ENCODE results near the gene VPS35L. TPM values are rescaled to one million over a fixed set of nuclear protein-coding genes. Genes with fewer than 3 reads are reported as not detected.

Gene VPS35L
- total RNA-seq, 1 experiment from 2014 or later = 5.4 TPM

DNA sequence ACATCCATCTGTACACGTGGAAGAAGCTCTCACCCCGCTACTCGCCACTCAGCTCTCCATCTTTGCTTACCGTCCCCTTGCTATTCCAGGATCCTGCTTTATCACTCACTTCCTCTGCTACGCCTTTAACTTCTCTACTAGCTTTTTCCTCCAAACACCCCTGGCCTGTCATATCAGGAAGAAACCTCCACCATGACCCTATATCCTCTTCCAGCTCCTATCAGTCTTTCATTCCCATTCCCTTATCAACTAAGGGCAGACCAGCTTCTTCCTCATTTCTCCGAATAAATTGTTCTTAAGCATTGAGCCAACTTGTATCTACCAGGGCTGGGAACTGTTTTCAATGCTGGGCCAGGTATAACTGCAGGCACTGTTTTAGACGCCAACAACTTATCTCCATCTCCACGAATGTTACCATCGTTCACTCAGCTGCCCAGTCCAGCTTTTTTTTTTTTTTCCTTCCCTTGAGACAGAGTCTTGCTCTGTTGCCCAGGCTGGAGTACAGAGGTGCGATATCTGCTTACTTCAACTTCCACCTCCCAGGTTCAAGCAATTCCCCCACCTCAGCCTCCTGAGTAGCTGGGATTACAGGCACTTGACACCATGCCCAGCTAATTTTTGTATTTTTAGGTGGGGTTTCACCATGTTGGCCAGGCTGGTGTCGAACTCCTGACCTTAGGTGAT, 166.9 kb downstream of the VPS35L start:
- no peak overlapping the region for H3K4me3 ChIP-seq (ENCODE audit: low read depth, low read length)
- Mint-ChIP-seq H3K27me3 (ENCODE audit: insufficient read depth, unreplicated experiment) (no peaks in the 10 kb centered on the region), H3K9me3 (ENCODE audit: unreplicated experiment) (no peaks in the 10 kb centered on the region), H3K4me1 (ENCODE audit: low read depth, unreplicated experiment) (no peaks in the 10 kb centered on the region), H3K27ac (ENCODE audit: unreplicated experiment) (no peak overlapping the region), H3K4me3 (ENCODE audit: unreplicated experiment) (no peak overlapping the region), H3K36me3 (ENCODE audit: insufficient read depth, unreplicated experiment) (peaks cover 7% of the 10 kb centered on the region)
- H3K9me3 ChIP-seq = no peaks in the 10 kb centered on the region
- ChIA-PET POLR2A (no interaction called here), CTCF (interaction anchor here (0.5 kb wide), 1 partner anchor 59 kb away, joined by 3 read pairs; no protein-coding TSS in a partner anchor)
- no peak for DNase-seq
- no TSS peak for BruUV-seq (replicated peaks)
- H3K27me3 ChIP-seq (replicated peaks; ENCODE audit: control insufficient read depth, insufficient read depth, low read length) = no peaks in the 10 kb centered on the region
- TF ChIP-seq, protein P1, sequence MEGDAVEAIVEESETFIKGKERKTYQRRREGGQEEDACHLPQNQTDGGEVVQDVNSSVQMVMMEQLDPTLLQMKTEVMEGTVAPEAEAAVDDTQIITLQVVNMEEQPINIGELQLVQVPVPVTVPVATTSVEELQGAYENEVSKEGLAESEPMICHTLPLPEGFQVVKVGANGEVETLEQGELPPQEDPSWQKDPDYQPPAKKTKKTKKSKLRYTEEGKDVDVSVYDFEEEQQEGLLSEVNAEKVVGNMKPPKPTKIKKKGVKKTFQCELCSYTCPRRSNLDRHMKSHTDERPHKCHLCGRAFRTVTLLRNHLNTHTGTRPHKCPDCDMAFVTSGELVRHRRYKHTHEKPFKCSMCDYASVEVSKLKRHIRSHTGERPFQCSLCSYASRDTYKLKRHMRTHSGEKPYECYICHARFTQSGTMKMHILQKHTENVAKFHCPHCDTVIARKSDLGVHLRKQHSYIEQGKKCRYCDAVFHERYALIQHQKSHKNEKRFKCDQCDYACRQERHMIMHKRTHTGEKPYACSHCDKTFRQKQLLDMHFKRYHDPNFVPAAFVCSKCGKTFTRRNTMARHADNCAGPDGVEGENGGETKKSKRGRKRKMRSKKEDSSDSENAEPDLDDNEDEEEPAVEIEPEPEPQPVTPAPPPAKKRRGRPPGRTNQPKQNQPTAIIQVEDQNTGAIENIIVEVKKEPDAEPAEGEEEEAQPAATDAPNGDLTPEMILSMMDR (IDR thresholded peaks at IDR 0.05; ENCODE audit: insufficient read depth in 1 of 2, low read depth in 1 of 2, low read length in 1 of 2, severe bottlenecking in 1 of 2, unreplicated experiment in 1 of 2) = no peak
- H3K36me3 ChIP-seq (ENCODE audit: control insufficient read depth, insufficient read depth, low read length) = no peaks in the 10 kb centered on the region
- intact Hi-C loops (cut with micrococcal nuclease; ENCODE audit: unreplicated experiment) = no loop called here
- 0 out of 2 replicates have a peak, but pooled peaks cover 4% of the 10 kb centered on the region for H3K4me1 ChIP-seq

DNA sequence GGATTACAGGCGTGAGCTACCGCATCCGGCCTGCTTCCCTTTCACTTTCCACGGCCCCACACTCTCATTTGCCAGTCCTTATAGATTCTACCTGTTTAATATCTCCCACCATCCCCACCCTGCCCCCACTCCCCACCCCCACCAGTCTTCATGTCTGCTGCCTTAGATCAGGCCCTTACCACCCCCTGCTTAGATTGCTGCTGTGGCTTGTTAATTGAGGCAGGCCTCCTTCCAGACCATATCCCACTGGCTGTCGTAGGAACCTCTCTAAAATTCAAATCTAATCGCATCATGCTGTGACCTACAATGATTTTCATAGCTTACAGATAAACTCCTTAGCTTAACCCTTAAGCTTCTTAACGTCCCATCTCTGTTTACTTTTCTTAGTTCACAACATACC, 167.5 kb downstream of the VPS35L start:
- no TSS peak for BruUV-seq (replicated peaks)

DNA sequence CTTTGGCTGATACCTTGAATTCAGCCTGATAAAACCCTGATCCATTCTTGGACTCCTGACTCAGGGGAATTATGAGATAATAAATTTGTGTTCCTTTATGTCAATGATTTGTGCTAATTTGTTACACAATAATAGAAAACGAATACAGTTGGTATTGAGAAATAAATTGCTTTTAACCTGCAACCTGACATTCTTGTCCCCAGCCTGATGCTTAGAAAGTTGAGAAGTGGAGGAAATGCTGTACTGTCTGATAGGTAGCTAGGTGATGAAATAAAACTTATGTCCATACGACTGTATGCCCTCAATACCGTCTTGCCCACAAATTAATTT, 173.1 kb downstream of the VPS35L start:
- Mint-ChIP-seq H3K36me3 (ENCODE audit: insufficient read depth, unreplicated experiment) (no peaks in the 10 kb centered on the region), H3K9me3 (ENCODE audit: unreplicated experiment) (no peaks in the 10 kb centered on the region), H3K4me3 (ENCODE audit: unreplicated experiment) (no peak overlapping the region), H3K27me3 (ENCODE audit: insufficient read depth, unreplicated experiment) (no peaks in the 10 kb centered on the region), H3K27ac (ENCODE audit: unreplicated experiment) (no peak overlapping the region), H3K4me1 (ENCODE audit: low read depth, unreplicated experiment) (peaks cover 8% of the 10 kb centered on the region)
- Histone ChIP-seq H3K4me1 (no peaks in the 10 kb centered on the region), H3K36me3 (ENCODE audit: control insufficient read depth, insufficient read depth, low read length) (no peaks in the 10 kb centered on the region), H3K4me3 (ENCODE audit: low read depth, low read length) (no peak overlapping the region), H3K9me3 (no peaks in the 10 kb centered on the region), H3K27me3 (replicated peaks; ENCODE audit: control insufficient read depth, insufficient read depth, low read length) (no peaks in the 10 kb centered on the region)
- intact Hi-C loops (cut with micrococcal nuclease; ENCODE audit: unreplicated experiment) = no loop called here
- no peak for DNase-seq
- TF ChIP-seq, protein P1 (IDR thresholded peaks at IDR 0.05; ENCODE audit: insufficient read depth in 1 of 2, low read depth in 1 of 2, low read length in 1 of 2, severe bottlenecking in 1 of 2, unreplicated experiment in 1 of 2) = no peak
- no TSS peak for BruUV-seq (replicated peaks)
- POLR2A ChIA-PET = no interaction called here
- CTCF ChIA-PET = no interaction called here

More for the DNA sequence above, 167.5 kb downstream of the VPS35L start:
- H3K4me3 ChIP-seq (ENCODE audit: low read depth, low read length) = no peak overlapping the region
- Mint-ChIP-seq H3K9me3 (ENCODE audit: unreplicated experiment) (no peaks in the 10 kb centered on the region), H3K4me1 (ENCODE audit: low read depth, unreplicated experiment) (no peaks in the 10 kb centered on the region), H3K36me3 (ENCODE audit: insufficient read depth, unreplicated experiment) (peaks cover 3% of the 10 kb centered on the region), H3K4me3 (ENCODE audit: unreplicated experiment) (no peak overlapping the region), H3K27ac (ENCODE audit: unreplicated experiment) (no peak overlapping the region), H3K27me3 (ENCODE audit: insufficient read depth, unreplicated experiment) (no peaks in the 10 kb centered on the region)
- CTCF ChIA-PET = no interaction called here
- H3K36me3 ChIP-seq (ENCODE audit: control insufficient read depth, insufficient read depth, low read length) = no peaks in the 10 kb centered on the region
- TF ChIP-seq, protein P1 (IDR thresholded peaks at IDR 0.05; ENCODE audit: insufficient read depth in 1 of 2, low read depth in 1 of 2, low read length in 1 of 2, severe bottlenecking in 1 of 2, unreplicated experiment in 1 of 2) = no peak
- POLR2A ChIA-PET = no interaction called here
- intact Hi-C loops (cut with micrococcal nuclease; ENCODE audit: unreplicated experiment) = no loop called here
- no peaks in the 10 kb centered on the region for H3K27me3 ChIP-seq (replicated peaks; ENCODE audit: control insufficient read depth, insufficient read depth, low read length)
- 0 out of 2 replicates have a peak, but pooled peaks cover 4% of the 10 kb centered on the region for H3K4me1 ChIP-seq
- no peak for DNase-seq
- no peaks in the 10 kb centered on the region for H3K9me3 ChIP-seq

Measured in Caco-2 (cell line).